Measurements from ENCODE around the gene PTGER2.

PTGER2 gene

GRCh38 chr14:52305014-52305413, 9.1 kb upstream of the PTGER2 start:
- no peak for DNase-seq (ENCODE audit: low read depth)

DNA sequence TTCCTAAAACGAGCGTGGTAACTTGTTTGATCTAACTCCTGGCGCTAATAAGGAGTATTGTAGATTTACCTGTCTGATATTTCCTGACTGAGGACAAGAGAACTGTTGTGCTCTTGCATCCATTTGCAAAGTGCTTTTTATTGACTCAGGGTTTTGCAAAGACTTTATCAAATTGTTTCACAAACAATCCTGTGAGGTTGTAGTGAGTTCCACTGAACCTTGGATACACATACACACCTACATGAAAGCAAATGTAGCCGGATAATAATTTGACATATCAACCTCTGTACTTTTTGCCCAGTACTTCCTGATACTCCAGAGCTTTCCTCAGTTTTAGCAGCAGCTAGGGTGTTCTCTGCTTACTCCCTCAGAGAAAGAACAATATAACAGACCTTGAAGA, 6.7 kb upstream of the PTGER2 start:
- DNase-seq (ENCODE audit: low read depth) = no peak

DNA sequence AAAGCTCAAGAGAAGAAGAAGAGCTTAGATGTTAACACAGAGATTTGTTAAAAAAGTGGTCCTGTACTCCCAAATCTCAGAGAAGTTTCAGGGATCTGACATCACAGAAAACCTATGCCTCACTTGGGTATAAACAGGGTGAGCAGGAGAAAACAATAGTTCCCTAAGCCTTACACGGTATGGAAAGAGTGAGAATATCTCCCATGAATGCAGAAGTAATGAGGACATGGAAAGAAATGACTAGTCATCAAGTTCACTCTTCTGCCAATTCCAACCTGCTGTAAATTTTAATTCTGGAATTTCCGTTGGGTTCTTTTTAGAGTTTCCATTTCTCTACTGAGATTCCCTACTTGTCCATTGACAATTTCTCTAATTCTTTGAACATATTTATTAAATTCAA, 6.2 kb upstream of the PTGER2 start:
- no peak for DNase-seq (ENCODE audit: low read depth)

- DNase-seq (ENCODE audit: low read depth) = no peak
Measured at GRCh38 chr14:52310541-52310940, 3.6 kb upstream of the PTGER2 start.

DNA sequence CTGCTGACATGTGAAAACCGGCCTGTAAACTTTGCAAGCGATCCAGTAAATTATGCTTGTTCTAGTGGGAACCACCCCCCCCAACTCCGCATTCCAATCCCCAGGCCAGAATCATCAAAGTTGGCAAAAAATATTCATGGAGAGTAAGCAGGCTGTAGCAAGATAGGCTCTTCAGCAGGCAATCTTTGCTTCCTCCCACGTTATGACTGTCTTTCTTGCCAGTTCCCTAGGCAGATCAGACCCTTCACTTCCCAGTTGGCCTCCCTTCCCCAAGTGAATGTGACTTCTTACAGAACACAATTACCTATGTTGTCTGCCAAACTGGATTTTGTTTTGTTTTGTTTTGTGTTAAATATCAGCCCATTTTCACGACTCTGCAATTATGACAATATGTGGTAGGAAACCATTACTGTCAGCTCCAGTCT, 1.2 kb upstream of the PTGER2 start:
- DNase-seq (ENCODE audit: low read depth) = no peak

DNA sequence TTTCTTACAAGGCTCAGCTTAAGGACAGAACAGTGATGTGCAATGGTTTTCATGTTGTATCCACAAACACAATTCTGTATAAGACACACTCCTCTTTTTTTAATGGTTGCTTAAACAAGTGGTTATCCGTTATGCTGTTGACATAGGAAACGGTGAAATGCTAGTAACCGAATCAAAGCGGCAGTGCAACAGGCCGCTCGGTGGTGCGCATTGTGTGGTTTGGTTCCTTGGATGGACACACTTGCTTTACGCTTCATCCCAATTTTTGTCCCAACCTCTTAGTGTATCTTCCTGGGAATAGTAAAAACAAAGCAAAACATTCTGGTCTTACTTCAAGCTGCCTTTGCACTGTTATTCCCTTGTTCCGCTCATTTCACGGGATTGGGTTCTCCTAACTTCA, 650 bp upstream of the PTGER2 start:
- no peak for DNase-seq (ENCODE audit: low read depth)

DNA sequence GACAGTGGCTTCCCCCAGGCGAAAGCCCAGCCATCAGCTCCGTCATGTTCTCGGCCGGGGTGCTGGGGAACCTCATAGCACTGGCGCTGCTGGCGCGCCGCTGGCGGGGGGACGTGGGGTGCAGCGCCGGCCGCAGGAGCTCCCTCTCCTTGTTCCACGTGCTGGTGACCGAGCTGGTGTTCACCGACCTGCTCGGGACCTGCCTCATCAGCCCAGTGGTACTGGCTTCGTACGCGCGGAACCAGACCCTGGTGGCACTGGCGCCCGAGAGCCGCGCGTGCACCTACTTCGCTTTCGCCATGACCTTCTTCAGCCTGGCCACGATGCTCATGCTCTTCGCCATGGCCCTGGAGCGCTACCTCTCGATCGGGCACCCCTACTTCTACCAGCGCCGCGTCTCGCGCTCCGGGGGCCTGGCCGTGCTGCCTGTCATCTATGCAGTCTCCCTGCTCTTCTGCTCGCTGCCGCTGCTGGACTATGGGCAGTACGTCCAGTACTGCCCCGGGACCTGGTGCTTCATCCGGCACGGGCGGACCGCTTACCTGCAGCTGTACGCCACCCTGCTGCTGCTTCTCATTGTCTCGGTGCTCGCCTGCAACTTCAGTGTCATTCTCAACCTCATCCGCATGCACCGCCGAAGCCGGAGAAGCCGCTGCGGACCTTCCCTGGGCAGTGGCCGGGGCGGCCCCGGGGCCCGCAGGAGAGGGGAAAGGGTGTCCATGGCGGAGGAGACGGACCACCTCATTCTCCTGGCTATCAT, 663 bp downstream of the PTGER2 start:
- DNase-seq (ENCODE audit: low read depth) = no peak

DNA sequence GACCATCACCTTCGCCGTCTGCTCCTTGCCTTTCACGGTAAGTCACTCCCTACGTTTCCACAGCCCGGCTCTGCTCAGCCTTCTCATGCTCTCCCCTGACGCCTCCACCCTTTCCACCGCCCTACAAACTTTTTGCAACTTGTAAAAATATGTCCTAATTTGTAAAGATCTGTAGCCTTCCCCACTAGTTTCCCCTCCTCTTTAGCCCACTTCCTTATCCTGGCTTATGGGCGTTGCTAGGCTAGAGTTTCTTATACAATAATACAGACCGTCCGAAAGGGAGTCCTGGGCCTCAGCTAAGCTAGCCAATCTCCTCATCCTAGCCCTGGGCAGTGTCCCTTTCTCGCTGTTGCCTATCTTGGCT, 1.2 kb downstream of the PTGER2 start:
- no peak for DNase-seq (ENCODE audit: low read depth)

- no peak for DNase-seq (ENCODE audit: low read depth)
Measured at GRCh38 chr14:52318062-52318461, 4.0 kb downstream of the PTGER2 start.

GRCh38 chr14:52318826-52319645, 4.9 kb downstream of the PTGER2 start:
- DNase-seq (ENCODE audit: low read depth) = no peak

DNA sequence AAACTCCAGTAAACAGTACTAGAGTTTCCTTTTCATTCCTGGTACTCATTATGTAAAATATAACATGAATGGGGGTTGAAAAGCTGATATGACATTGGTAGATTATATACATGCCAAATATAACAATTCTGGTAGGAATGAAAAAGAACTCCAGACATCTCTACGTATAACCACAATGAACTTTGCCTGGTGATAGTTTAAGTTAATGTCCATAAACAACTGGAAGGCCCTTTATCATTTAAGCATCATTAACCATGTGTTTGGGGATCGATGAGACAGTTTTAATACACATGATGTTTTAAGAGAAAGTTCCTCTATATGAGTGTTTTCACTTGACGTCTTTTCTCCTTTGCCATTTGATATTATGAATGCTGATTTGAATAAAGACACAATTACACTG, 5.8 kb downstream of the PTGER2 start:
- no peak for DNase-seq (ENCODE audit: low read depth)

GRCh38 chr14:52325126-52325525, 11.0 kb downstream of the PTGER2 start:
- DNase-seq (ENCODE audit: low read depth) = no peak

- DNase-seq (ENCODE audit: low read depth) = no peak
Measured at GRCh38 chr14:52325630-52326029, 11.5 kb downstream of the PTGER2 start.

GRCh38 chr14:52327374-52328226, 13.5 kb downstream of the PTGER2 start:
- no peak for DNase-seq (ENCODE audit: low read depth)

GRCh38 chr14:52328276-52328675, 14.2 kb downstream of the PTGER2 start:
- no peak for DNase-seq (ENCODE audit: low read depth)

GRCh38 chr14:52329678-52330369, 15.7 kb downstream of the PTGER2 start:
- DNase-seq (ENCODE audit: low read depth) = no peak

GRCh38 chr14:52332269-52332668, 18.2 kb downstream of the PTGER2 start:
- DNase-seq (ENCODE audit: low read depth) = no peak

DNA sequence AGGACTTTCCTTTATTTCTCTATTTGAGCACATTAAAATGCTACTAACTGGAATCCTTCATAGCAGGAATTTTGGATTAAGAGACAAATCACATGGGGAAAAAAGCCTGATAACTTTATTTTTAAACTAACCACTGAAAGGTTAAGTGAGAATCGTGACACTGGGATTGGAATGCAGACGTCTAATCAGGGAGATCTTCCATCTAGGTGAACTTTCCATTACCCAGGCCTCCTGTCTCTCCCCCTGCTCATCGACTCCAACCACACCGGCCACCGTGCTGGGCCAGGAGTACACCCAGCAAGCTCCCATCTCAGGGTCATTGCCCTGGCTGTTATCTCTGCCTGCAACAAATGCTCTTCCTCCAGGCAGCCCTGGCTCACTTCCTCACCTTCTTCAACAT, 19.0 kb downstream of the PTGER2 start:
- no peak for DNase-seq (ENCODE audit: low read depth)

DNA sequence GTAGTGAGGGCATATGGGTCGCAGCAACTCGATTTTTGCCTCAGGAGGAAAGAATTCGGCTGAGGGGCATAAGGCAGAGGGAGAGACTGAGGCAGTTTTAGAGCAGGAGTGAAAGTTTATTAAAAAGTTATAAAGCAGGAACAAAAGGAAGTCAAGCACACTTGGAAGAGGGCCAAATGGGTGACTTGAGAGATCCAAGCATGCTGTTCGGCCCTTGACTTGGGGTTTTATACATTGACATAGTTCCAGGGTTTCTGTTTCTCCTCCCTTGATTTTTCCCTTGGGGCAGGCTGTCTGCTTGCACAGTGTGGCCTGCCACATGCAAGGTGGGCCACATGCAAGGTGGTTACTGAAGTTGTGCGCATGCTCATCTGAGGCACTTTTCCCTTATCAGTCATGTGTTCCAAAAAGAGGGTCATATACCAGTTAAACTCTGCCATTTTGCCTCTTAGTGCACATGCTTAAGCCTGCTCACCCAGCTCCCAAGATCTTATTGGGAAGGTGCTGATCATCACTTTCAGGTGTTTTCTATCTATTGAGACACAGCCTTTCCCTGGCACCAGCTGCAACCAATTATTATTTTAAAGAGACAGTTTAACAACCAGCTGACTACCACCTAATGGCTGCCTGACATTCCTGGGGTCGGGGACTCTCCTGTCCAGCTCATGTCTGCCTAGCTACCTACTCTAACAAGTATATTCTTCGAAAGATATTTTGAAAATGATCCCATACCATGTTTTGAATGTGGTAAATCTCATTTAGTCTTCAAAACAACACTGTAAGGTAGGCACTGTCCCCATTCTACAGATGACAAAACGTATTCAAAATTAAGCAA, 19.9 kb downstream of the PTGER2 start:
- DNase-seq (ENCODE audit: low read depth) = no peak

GRCh38 chr14:52336241-52336640, 22.1 kb downstream of the PTGER2 start:
- DNase-seq (ENCODE audit: low read depth) = no peak

DNA sequence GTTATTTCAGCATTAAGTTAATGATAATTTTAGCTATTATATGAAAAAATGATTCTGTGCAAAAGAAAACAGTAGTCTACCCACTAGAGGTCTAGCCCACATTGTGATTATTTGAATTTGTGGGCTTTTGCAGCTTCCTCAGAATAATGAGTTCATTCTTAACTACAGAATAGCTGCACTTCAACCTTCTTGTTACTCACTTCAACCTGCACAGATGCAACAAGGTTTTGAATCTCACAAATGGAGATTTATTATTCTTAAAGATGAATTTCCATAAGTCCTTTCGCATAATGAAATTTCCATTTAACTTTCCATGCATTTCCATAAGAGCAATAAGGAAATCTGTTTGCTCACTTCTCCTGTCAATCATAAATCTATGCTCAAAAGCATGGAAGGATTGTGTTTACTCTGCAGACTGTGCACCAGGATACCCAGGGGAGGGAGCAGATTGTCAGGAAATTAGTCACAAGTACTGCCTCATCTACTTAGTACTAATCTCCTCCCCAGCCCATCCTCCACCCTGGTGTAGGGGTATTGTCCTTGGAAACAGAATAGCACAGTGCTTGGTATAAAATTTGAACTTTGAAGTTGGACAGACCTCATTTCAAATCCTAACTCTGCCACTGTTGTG, 24.1 kb downstream of the PTGER2 start:
- DNase-seq (ENCODE audit: low read depth) = no peak

Data from HS-27A (cell line).